ENCODE results near the gene DYRK4.

DYRK4 gene

GRCh38 chr12:4621511-4621910 lies 59.5 kb downstream of the DYRK4 start:
- DNase-seq (ENCODE audit: low read depth in 1 of 2, low spot score in 1 of 2) = no peak

GRCh38 chr12:4626543-4626942 lies 64.5 kb downstream of the DYRK4 start:
- no peak for DNase-seq (ENCODE audit: low read depth in 1 of 2, low spot score in 1 of 2)

- DNase-seq (ENCODE audit: low read depth in 1 of 2, low spot score in 1 of 2) = no peak
Observed at GRCh38 chr12:4628406-4628805, 66.4 kb downstream of the DYRK4 start.

- no peak for DNase-seq (ENCODE audit: low read depth in 1 of 2, low spot score in 1 of 2)
Observed at GRCh38 chr12:4630262-4630661, 68.3 kb downstream of the DYRK4 start.

GRCh38 chr12:4643747-4644146 lies 81.7 kb downstream of the DYRK4 start:
- no peak for DNase-seq (ENCODE audit: low read depth in 1 of 2, low spot score in 1 of 2)

GRCh38 chr12:4645023-4645422 lies 83.0 kb downstream of the DYRK4 start:
- no peak for DNase-seq (ENCODE audit: low read depth in 1 of 2, low spot score in 1 of 2)

- DNase-seq (ENCODE audit: low read depth in 1 of 2, low spot score in 1 of 2) = no peak
Observed at GRCh38 chr12:4648104-4648500, 86.1 kb downstream of the DYRK4 start.

GRCh38 chr12:4648501-4649357 lies 86.7 kb downstream of the DYRK4 start, which contains the start of the genes AKAP3 and NDUFA9:
Gene AKAP3, minus strand, starts transcription at chr12:4649051. Its CDS starts 10,855 bp downstream, at chr12:4638196.
Gene NDUFA9, plus strand, starts transcription at chr12:4649114. Its CDS starts 13 bp downstream, at chr12:4649127.
- DNase-seq (ENCODE audit: low read depth in 1 of 2, low spot score in 1 of 2) = peak; percentile 56 to 80

- DNase-seq (ENCODE audit: low read depth in 1 of 2, low spot score in 1 of 2) = no peak
Observed at GRCh38 chr12:4649358-4649661, 87.3 kb downstream of the DYRK4 start.

GRCh38 chr12:4653257-4653656 lies 91.2 kb downstream of the DYRK4 start:
- DNase-seq (ENCODE audit: low read depth in 1 of 2, low spot score in 1 of 2) = no peak

- DNase-seq (ENCODE audit: low read depth in 1 of 2, low spot score in 1 of 2) = no peak
Observed at GRCh38 chr12:4653691-4654090, 91.7 kb downstream of the DYRK4 start.
